GM19099 (cell line): ENCODE measurements around the gene DGKH.

ENCODE experiments used
- POLR2A ChIP-seq: IDR thresholded peaks from 3 replicates; pipeline ENCODE4 v1.6.1; 2011; ENCODE audit warnings: low read depth; ENCODE audit not compliant: insufficient read length; ENCODE audit errors: extremely low read depth

The DGKH gene

GRCh38 chr13:42094516-42095040, 46.1 kb downstream of the DGKH start:
- no peak for TF ChIP-seq POLR2A

- TF ChIP-seq POLR2A: no peak
These were observed 51.7 kb downstream of the DGKH start for GRCh38 chr13:42099962-42100675.

GRCh38 chr13:42100960-42101359, 52.5 kb downstream of the DGKH start:
- TF ChIP-seq POLR2A: no peak

DNA sequence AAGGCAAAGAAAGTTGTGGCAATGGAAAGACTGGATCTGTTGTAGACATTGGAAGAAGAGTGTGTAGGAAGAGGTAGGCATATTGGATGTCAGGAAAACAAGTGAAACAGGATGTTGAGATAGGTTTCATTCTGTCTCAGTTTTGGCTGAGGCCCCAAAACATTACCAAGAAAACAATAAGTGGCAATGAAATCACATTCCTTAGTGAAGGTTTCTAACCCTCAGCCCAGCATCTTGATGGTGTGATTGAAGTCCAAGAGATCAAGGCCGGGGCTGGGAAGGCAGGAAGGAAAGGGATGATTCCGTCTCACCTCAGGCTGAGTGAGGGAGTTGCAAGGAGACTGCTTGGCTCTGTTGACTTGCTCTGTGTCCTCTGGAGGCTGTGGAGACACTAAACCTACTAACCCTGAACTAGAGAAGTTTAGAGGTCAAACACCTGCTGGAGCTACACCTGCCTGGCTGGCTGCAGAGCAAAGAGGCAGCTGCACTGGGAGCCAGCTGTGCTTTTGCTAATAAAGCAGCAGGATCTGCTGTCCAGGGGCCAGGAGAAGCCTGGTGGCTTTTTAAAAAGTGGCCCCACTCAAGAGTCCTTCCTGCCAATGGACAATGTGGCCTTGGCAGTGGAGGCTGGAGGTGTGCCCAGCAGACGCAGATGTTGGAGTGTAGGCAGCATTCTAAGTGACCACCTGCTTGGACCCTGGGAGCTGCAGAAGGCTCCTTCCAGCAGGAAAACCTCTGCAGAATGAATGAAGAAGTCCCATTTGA, 53.6 kb downstream of the DGKH start:
- TF ChIP-seq POLR2A: no peak

DNA sequence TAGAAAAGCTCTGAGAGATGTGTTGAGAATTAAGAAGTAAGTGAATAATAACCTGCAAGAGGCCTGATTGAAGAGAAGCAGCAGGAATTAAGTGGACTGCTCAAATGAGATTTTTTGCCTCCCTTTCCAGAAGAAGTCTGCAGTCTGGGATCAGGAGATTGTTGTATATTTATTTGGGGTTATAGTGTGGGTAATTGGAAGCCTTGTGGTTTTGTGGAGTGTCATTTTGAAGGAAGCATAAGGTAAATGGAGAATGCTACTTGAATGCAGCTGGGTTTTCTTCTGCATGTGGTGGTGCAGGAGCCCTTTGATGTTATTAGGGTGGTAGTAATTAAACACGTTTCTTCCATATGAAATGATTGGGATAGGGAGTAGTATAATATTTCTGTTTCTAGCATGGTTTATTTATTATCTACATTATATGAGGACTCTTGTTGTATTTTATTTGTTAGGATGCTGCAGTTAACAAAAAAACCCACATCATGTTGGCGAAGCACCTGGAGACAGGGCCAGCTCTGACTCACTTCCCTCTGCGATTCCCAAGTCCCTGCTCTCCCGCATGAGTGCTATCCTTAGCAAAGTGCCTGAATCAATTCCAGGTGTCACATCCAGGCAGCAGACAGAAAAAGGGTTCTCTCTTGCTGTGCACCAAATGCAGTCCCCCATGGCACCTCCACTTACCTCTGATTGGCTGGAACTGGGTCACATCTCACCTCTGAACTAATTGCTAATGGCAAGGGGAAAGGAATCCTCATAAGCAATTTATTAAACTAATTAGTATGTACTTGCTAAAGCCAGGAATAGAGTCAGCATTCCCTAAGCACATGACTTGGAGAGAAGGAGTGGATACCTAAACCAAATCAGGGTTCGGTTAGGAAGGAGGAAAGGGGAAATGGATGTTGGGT, 54.8 kb downstream of the DGKH start:
- TF ChIP-seq POLR2A: no peak

DNA sequence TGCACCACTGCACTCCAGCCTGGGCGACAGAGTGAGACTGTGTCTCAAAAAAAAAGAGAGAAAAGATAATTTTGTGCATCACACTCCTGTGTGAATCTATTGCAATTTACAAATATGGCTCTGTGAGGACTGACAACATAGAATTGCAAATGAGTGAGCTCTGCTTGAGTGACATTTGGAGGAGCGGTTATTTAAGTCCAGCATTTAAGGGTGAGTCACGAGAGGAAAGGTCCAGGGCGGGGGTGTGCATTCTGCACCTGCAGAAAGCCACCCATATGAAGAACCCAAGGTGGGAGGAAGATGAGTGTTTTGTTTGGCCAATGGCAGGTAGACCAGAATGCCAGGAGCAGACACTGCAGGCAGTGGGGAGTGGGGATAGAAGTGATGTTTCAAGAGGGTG, 58.5 kb downstream of the DGKH start:
- TF ChIP-seq POLR2A: no peak

- TF ChIP-seq POLR2A: no peak
These were observed 59.0 kb downstream of the DGKH start for GRCh38 chr13:42107421-42107820.

DNA sequence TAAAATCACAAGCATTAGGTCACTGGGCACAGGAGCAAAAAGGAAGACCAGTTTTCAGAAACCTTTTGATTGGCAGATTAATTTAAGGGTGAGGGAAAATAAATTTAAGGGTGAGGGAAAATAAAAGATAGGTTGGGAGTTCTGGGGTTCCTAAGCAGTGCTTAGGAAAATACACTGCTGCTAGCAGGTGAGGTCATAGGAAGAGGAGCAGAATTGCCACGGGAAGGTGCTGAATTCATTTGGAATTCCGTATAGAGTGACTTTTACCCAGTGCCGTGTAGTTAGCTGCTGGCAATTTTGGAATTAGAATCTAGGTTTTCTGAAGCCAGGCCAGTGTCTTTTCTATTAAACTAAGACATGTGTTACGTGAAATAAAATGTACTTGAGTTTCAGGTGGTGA, 59.8 kb downstream of the DGKH start:
- no peak for TF ChIP-seq POLR2A

DNA sequence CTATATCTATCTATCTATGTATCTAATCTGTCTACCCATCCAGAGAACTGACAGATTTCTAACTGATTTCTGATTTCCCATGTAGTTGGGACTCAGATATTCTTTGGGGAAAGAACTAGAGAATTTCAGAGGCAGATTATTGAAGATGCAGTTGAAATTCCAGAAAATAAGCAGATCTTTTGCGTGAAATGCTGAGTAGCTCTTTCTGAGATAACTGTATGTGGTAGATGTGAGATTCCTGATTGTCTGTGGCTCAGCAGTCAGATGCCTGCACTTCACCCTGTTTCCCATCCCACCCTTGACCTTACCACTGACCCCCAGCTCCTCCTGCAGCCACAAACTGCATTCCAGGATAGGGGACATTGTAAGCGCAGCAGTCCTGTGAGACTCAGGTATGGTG, 61.5 kb downstream of the DGKH start:
- TF ChIP-seq POLR2A: no peak

DNA sequence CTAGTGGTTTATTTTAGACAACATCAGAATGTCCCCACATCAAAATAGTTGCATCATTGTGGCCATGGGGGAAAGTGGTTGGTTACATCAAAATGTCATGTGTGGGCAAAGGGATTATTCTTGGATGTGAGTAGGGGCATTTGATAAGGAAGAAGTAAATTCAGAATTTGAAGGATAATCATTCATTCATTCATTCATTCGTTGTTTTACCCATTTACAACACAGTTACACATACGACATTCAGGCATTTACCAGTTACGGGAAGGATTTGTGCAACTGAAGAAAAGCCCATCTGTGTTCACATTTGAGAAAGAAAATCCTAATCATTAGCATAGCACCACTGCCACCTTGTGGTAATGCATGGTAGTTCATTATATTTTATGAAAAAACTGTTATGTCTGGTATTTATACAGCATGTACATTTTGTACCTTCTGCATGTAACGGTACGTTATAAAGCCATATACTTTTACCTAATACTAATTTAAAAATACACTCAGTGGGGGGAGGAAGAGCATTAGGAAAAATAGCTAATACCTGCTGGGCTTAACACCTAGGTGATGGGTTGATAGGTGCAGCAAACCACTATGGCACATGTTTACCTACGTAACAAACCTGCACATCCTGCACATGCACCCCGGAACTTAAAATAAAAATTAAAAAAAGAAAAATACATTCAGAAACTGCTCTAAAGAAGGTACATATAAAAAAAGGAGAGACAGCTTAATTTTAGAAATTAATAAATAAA, 62.1 kb downstream of the DGKH start:
- no peak for TF ChIP-seq POLR2A

DNA sequence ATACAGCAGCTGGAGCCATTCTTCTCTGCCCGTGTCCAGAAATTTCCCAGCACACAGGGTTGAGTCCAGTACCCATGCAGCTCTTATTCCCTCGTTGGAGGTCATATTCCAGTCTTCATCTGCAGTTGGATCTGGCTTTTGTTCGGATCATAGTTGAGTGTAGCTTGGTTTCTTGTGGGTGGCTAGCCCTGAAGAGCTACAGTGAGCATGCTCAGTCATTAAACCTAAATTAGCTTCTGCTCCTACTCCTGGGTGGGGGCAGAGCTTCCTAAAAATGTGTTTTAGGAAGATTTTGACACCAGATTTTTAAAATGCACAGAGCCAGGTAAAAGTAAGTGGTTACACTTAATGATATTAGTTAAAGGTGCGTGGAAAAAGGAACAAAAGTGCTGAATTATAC, 64.4 kb downstream of the DGKH start:
- no peak for TF ChIP-seq POLR2A

DNA sequence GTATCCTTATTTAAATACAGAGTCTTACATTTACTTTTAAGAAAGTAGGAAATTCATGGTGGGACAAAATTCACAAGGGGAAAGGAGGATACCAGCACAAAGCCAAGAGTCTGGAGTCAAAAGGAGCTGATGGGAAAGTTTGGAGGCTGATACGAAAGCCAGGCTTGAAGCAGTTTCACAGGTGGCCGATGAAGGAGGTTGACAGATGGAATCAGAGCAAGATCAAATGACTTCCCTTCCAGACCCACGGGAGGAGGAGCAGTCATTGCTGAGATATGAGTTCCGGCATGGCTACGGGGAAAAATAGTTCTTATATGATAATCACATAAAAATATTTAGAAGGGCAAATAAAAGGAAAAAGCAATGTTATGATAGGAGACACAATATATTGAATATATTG, 65.0 kb downstream of the DGKH start:
- no peak for TF ChIP-seq POLR2A

GRCh38 chr13:42114278-42114677, 65.8 kb downstream of the DGKH start:
- TF ChIP-seq POLR2A: no peak

DNA sequence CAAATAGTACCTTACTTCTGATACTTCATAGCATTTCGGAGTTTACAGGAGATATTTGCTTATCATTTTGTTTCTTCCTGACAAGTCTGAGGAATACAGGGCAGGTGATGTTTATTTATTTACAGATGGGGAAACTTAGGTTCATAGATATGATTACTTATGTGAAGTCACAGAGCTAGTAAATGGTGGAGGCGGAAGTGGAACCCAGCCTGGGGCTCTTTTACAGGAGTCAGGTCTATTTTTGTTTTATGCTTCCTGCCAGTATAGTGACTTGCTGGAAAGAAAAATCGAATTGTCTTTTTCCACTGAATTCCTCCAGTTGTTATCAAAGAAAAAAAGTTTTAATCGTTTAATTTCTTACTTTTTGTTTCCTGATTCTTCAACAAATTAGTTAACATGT, 66.5 kb downstream of the DGKH start:
- TF ChIP-seq POLR2A: no peak
